ENCODE results near the gene GALM. TPM values are rescaled to one million over a fixed set of nuclear protein-coding genes. Genes with fewer than 3 reads are reported as not detected.
A peak's percentile ranks its signal among the peaks of the same experiment; 100 is the strongest.

GALM gene
- total and polyA plus RNA-seq, 2 of the 13 experiments (the other 11 are each of a cell fraction or from before 2014, with no cell fraction given) = 65.5 to 90.0 TPM

- no peak for TF ChIP-seq LRRFIP1 (CRISPR knock-in tag; conservative IDR thresholded peaks at IDR 0.05)
- TF ChIP-seq UBTF (CRISPR knock-in tag; IDR thresholded peaks at IDR 0.05) = peak; percentile 55; the same call in 1 of the 2 replicates
- 0 out of 2 replicates have a peak, but pooled peaks have one; percentile 52 for TF ChIP-seq ZNF792 (CRISPR knock-in tag; IDR thresholded peaks at IDR 0.05)
- TF ChIP-seq NKX3-1 (CRISPR knock-in tag; IDR thresholded peaks at IDR 0.05) = no peak
- no peak for TF ChIP-seq PBX3 (CRISPR knock-in tag; IDR thresholded peaks at IDR 0.05; ENCODE audit: borderline replicate concordance)
- TF ChIP-seq STAT6 (CRISPR knock-in tag; IDR thresholded peaks at IDR 0.05; ENCODE audit: borderline replicate concordance) = no peak
- TF ChIP-seq NCOR1 (IDR thresholded peaks at IDR 0.05; ENCODE audit: borderline replicate concordance, low read length) = peak; percentile 57; the same call in 1 of the 2 replicates
- peak; percentile 86 for TF ChIP-seq ZBTB7B (CRISPR knock-in tag; IDR thresholded peaks at IDR 0.05)
- TF ChIP-seq KAT8 (CRISPR knock-in tag; IDR thresholded peaks at IDR 0.05) = peak; percentile 66
- TF ChIP-seq RNF2 (conservative IDR thresholded peaks at IDR 0.05; ENCODE audit: low read depth) = peak; percentile 43; the same call in 1 of the 2 replicates
- TF ChIP-seq DRAP1 (CRISPR knock-in tag; IDR thresholded peaks at IDR 0.05) = peak; percentile 60
Observed at GRCh38 chr2:38653715-38654527, 12.0 kb upstream of the GALM start (continued).

Data from HepG2 (cell line).